ENCODE measurements around the gene PARG.
A peak's percentile ranks its signal among the peaks of the same experiment; 100 is the strongest.
"Not testable (repeated sequence)": the region's sequence is repeated elsewhere in the genome, so short reads cannot be mapped to it uniquely, and the experiment has no call there.

PARG gene

DNA sequence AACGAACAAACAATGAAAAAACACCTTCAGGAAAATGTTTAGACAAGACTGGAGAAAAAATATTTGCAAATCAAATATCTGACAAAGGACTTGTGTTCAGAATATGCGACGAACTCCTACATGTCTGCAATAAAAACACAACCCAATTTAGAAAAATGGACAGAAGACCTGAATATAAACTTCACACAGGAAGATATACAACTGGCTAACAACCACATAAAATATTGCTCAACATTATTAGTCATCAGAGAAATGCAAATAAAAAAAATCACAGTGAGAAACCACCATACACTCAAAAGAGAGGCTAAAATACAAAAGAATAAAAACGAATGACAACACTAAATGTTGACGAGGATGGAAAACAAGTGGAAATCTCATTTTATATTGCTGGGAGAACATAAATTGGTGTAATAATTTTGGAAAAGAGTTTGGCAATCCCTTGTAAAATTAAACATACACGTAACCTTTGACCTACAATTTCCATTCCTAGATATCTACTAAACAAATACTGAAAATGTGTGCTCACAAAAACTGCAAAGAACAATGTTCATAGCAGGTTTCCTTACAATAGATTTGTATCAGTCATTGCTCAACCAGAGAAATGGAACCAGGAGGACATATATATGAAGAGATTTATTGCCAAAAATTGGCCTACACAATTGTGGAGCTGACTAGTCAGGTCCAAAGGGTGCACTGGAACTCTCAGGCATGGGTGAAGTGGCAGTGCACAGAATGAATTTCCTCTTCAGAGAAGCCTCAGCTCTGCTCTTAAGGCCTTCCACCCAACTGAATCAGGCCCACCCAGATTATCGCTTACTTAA is 96.8 kb downstream of the PARG start:
- POLR2A ChIA-PET (ENCODE audit: low non-redundant PET) = no interaction called here
- DNase-seq (ENCODE audit: low spot score) = peak; percentile 38

DNA sequence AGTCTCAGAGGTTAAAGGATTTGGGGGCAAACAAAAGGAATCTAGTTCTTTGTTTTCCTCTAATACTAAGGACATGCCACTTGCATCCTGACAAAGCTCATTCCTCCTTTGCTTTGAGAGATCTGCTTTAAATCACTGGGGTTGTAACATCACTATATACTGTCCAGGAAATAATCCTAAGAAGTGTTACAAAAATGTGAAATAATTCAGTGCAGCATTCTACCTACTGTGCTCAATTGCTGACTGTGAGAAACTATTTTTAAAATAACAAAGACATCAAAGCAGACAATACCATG is 99.5 kb downstream of the PARG start:
- CTCF ChIA-PET; POLR2A ChIA-PET (ENCODE audit: low non-redundant PET); DNase-seq (ENCODE audit: low spot score); H3K27ac ChIP-seq: not testable (repeated sequence)

More for the DNA sequence above, 96.8 kb downstream of the PARG start:
- CTCF ChIA-PET = interaction anchor here (0.6 kb wide), 1 partner anchor 380 kb away, joined by 3 read pairs; no protein-coding TSS in a partner anchor
- H3K27ac ChIP-seq = peak overlapping the region; percentile 43; the same call in 1 of the 2 replicates
- TF ChIP-seq, protein P1, sequence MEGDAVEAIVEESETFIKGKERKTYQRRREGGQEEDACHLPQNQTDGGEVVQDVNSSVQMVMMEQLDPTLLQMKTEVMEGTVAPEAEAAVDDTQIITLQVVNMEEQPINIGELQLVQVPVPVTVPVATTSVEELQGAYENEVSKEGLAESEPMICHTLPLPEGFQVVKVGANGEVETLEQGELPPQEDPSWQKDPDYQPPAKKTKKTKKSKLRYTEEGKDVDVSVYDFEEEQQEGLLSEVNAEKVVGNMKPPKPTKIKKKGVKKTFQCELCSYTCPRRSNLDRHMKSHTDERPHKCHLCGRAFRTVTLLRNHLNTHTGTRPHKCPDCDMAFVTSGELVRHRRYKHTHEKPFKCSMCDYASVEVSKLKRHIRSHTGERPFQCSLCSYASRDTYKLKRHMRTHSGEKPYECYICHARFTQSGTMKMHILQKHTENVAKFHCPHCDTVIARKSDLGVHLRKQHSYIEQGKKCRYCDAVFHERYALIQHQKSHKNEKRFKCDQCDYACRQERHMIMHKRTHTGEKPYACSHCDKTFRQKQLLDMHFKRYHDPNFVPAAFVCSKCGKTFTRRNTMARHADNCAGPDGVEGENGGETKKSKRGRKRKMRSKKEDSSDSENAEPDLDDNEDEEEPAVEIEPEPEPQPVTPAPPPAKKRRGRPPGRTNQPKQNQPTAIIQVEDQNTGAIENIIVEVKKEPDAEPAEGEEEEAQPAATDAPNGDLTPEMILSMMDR (conservative IDR thresholded peaks at IDR 0.05; ENCODE audit: low read depth) = no peak

DNA sequence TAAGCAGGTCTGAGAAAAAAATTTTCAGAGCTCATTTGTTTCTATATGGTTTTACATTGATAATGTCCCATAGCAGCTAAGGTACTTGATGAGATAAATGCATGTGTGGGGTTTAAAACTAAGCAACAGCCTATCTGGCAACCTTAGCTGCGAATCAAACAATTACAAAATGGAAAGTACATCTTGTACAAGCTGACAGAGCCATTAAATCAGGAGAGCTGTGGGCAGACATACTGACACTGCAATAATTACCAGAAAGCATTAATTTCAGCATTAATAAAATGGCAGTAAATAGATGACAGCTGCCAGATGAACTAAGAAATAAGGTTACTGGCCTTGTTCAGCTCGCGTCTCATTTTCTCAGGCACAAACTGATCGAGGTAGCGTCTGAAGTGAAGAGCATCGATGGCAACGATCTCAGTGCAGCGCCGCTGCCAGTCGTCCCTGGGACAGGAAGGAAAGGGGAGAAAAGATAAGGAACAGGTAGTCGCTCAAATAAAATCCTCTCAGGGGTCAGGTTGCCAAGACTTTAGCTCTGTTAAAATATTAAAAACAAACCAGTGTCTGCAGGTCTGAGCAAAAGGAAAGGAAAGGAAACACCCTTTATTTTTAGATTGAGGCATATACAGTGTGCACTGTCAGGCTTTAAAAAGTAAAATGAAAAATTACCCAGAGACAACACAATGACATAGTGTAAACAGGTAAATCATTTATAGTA is 100.1 kb downstream of the PARG start:
- ChIA-PET CTCF (no interaction called here), POLR2A (ENCODE audit: low non-redundant PET) (no interaction called here)
- TF ChIP-seq, protein P1 (conservative IDR thresholded peaks at IDR 0.05; ENCODE audit: low read depth) = no peak
- no peak overlapping the region for H3K27ac ChIP-seq
- no peak for DNase-seq (ENCODE audit: low spot score)

DNA sequence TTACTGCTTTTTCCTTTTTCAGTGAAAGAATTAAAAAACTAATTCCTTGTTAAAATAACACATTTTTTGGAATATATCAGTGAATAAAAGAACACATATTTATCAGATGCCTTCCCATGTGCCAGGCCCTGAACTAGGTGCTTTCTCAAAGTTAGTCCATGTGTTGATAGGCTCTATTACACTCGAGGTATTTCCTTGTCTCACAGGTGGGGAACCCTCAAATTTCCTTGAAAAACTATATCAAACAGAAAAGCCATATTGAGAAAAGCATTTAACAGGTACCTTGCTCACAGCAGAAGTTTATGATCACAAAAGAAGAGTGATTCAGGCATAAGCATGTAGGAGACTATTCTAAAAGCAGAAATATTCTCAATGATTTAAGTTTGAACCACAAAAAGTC is 104.1 kb downstream of the PARG start:
- H3K27ac ChIP-seq = no peak overlapping the region
- ChIA-PET CTCF (no interaction called here), POLR2A (ENCODE audit: low non-redundant PET) (no interaction called here)
- TF ChIP-seq, protein P1 (conservative IDR thresholded peaks at IDR 0.05; ENCODE audit: low read depth) = no peak
- DNase-seq (ENCODE audit: low spot score) = no peak

DNA sequence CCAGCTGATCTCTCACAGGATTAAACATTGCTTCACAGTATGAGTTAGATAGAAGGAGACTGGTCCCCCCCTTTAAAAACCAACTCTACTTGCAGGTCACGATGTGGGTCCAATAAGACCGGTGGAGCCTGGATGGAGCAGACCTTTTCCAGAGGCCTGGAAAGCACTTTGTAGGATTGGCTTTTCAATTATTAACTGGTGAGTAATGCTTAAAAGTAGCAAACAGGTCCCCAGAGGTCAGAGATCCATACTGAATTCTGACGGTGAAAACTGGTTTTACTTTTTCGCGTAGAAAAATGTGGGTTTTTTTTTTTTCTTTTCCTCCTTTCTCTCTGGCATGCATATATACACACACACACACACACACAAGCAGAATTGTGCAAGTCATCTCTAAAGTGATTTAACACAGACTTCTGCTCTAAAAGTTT is 104.8 kb downstream of the PARG start:
- DNase-seq (ENCODE audit: low spot score) = no peak
- H3K27ac ChIP-seq = no peak overlapping the region
- CTCF ChIA-PET = no interaction called here

DNA sequence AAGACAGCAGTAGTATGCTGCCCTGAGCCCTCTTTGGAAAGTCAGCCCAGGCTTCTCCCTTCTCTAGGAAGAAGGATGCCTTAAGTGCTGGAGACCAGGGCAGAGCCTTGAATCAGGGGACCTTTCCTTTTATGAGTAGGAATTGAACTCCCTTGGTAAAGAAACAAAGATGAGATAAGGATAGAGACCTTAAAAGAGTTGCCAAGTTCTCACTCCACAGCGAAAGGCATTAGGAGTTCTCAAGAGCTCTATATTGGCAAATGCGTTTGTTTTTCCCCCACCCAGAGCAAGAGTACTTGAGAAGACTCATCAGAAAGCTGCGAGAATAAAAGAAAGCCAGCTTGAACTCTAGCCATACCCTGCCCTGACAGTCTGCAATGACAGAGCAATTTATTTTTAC is 106.9 kb downstream of the PARG start:
- H3K27ac ChIP-seq = no peak overlapping the region
- TF ChIP-seq, protein P1 (conservative IDR thresholded peaks at IDR 0.05; ENCODE audit: low read depth) = no peak
- POLR2A ChIA-PET (ENCODE audit: low non-redundant PET) = no interaction called here
- CTCF ChIA-PET = no interaction called here
- no peak for DNase-seq (ENCODE audit: low spot score)

More for the DNA sequence above, 104.8 kb downstream of the PARG start:
- TF ChIP-seq, protein P1 (conservative IDR thresholded peaks at IDR 0.05; ENCODE audit: low read depth) = no peak
- POLR2A ChIA-PET (ENCODE audit: low non-redundant PET) = no interaction called here

DNA sequence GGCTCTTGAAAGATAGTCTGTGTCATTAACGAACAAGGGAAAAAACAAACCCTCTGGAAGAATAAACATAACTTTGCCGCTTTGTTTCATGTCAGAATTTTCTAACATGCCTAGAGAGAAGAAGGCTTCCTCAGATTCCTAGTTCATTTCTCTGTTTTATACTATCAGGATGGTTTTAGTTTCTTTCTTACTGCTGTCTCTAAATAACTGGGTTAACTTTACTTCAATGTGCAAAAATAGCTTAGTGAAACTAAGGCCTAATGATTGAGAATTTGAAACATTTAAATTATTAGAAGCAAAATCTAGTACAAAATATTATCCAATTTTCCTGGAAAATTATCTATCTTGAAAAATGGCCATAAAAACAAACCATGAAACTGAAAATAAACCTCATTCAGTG is 107.6 kb downstream of the PARG start:
- POLR2A ChIA-PET (ENCODE audit: low non-redundant PET) = no interaction called here
- TF ChIP-seq, protein P1 (conservative IDR thresholded peaks at IDR 0.05; ENCODE audit: low read depth) = no peak
- CTCF ChIA-PET = interaction anchor here (0.6 kb wide), 1 partner anchor 1346 kb away, joined by 4 read pairs; no protein-coding TSS in a partner anchor
- no peak overlapping the region for H3K27ac ChIP-seq
- no peak for DNase-seq (ENCODE audit: low spot score)

All from RWPE1 (cell line).